SK-N-MC (cell line): ENCODE data around the gene CLDND1.

Source experiments
- DNase-seq: peaks from one replicate; pipeline ENCODE4 v3.0.0-alpha.2; 2011; ENCODE audit warnings: low read depth, low spot score
- H3K27ac ChIP-seq: fragments of 200-600 bp; sonication (generic); 2 replicates; pipeline ENCODE4 v1.5.1; 2016; ENCODE audit warnings: mixed run types
- H3K36me3 ChIP-seq: fragments of 200-600 bp; sonication (generic); 2 replicates; pipeline ENCODE4 v1.6.1; 2017; ENCODE audit warnings: antibody characterized with exemption, low read length, mixed read lengths; ENCODE audit not compliant: insufficient read depth
- H3K4me3 ChIP-seq: fragments of 200-600 bp; sonication (generic); 2 replicates; pipeline ENCODE4 v1.5.1; 2016
- H3K9ac ChIP-seq: fragments of 200-600 bp; sonication (generic); 2 replicates; pipeline ENCODE4 v1.8.0; 2017; ENCODE audit warnings: mixed run types, mixed read lengths; ENCODE audit not compliant: insufficient read length
- H3K9me3 ChIP-seq: fragments of 200-600 bp; sonication (generic); 2 replicates; pipeline ENCODE4 v1.6.1; 2017; ENCODE audit warnings: low read depth, mild to moderate bottlenecking, antibody characterized with exemption, low read length, moderate library complexity, mixed read lengths
- EZH2 ChIP-seq: fragments of 200-600 bp; sonication (generic); IDR thresholded peaks from one replicate; pipeline ENCODE4 v1.6.1; 2017; ENCODE audit warnings: antibody characterized with exemption
- FOXP2 ChIP-seq: optimal IDR thresholded peaks from 2 replicates; pipeline ENCODE3; 2011; ENCODE audit warnings: mild to moderate bottlenecking, moderate library complexity; ENCODE audit not compliant: insufficient read depth; ENCODE audit errors: extremely low read length, control extremely low read depth
- POLR2AphosphoS5 ChIP-seq: IDR thresholded peaks from 2 replicates; pipeline ENCODE4 v1.6.1; 2012; ENCODE audit warnings: mild to moderate bottlenecking, low read depth, low read length, borderline replicate concordance

The CLDND1 gene

GRCh38 chr3:98553021-98553563, 30.4 kb upstream of the CLDND1 start:
- Histone ChIP-seq H3K4me3 (no peak overlapping the region), H3K36me3 (no peaks in the 10 kb centered on the region), H3K9ac (no peak overlapping the region), H3K27ac (no peak overlapping the region), H3K9me3 (no peaks in the 10 kb centered on the region)
- no peak for DNase-seq
- no peak for TF ChIP-seq POLR2AphosphoS5
- no peak for TF ChIP-seq EZH2
- TF ChIP-seq FOXP2 = no peak

- TF ChIP-seq FOXP2 = no peak
- TF ChIP-seq POLR2AphosphoS5 = no peak
- no peak for TF ChIP-seq EZH2
- Histone ChIP-seq H3K36me3 (no peaks in the 10 kb centered on the region), H3K4me3 (no peak overlapping the region), H3K27ac (no peak overlapping the region), H3K9ac (no peak overlapping the region), H3K9me3 (no peaks in the 10 kb centered on the region)
- no peak for DNase-seq
These were observed 29.7 kb upstream of the CLDND1 start for GRCh38 chr3:98552232-98553020.

- DNase-seq = no peak
- H3K27ac ChIP-seq = no peak overlapping the region
These were observed 29.1 kb upstream of the CLDND1 start for GRCh38 chr3:98551754-98552153.

GRCh38 chr3:98551236-98551635, 28.5 kb upstream of the CLDND1 start:
- no peak overlapping the region for H3K27ac ChIP-seq
- no peak for DNase-seq
- H3K9ac ChIP-seq = no peak overlapping the region
- H3K36me3 ChIP-seq = no peaks in the 10 kb centered on the region
- TF ChIP-seq EZH2 (no peak), FOXP2 (no peak), POLR2AphosphoS5 (no peak)
- H3K9me3 ChIP-seq = no peaks in the 10 kb centered on the region
- no peak overlapping the region for H3K4me3 ChIP-seq

More at GRCh38 chr3:98551754-98552153, 29.1 kb upstream of the CLDND1 start:
- no peak for TF ChIP-seq EZH2
- no peak for TF ChIP-seq FOXP2
- no peak for TF ChIP-seq POLR2AphosphoS5
- H3K9me3 ChIP-seq = no peaks in the 10 kb centered on the region
- H3K4me3 ChIP-seq = no peak overlapping the region
- H3K9ac ChIP-seq = no peak overlapping the region
- no peaks in the 10 kb centered on the region for H3K36me3 ChIP-seq

GRCh38 chr3:98550833-98551232, 28.1 kb upstream of the CLDND1 start:
- H3K9me3 ChIP-seq = no peaks in the 10 kb centered on the region
- H3K9ac ChIP-seq = no peak overlapping the region
- H3K27ac ChIP-seq = no peak overlapping the region
- no peaks in the 10 kb centered on the region for H3K36me3 ChIP-seq
- no peak overlapping the region for H3K4me3 ChIP-seq
- no peak for TF ChIP-seq EZH2
- no peak for TF ChIP-seq POLR2AphosphoS5
- no peak for TF ChIP-seq FOXP2
- no peak for DNase-seq

GRCh38 chr3:98548544-98548943, 25.8 kb upstream of the CLDND1 start:
- Histone ChIP-seq H3K36me3 (no peaks in the 10 kb centered on the region), H3K9ac (no peak overlapping the region), H3K4me3 (no peak overlapping the region)

GRCh38 chr3:98545940-98546339, 23.2 kb upstream of the CLDND1 start:
- DNase-seq = no peak
- Histone ChIP-seq H3K27ac (no peak overlapping the region), H3K36me3 (no peaks in the 10 kb centered on the region), H3K9ac (no peak overlapping the region), H3K4me3 (no peak overlapping the region), H3K9me3 (no peaks in the 10 kb centered on the region)
- TF ChIP-seq FOXP2 = no peak
- no peak for TF ChIP-seq POLR2AphosphoS5
- no peak for TF ChIP-seq EZH2

More at GRCh38 chr3:98548544-98548943, 25.8 kb upstream of the CLDND1 start:
- TF ChIP-seq FOXP2 = no peak
- TF ChIP-seq EZH2 = no peak
- TF ChIP-seq POLR2AphosphoS5 = no peak
- DNase-seq = no peak
- Histone ChIP-seq H3K27ac (no peak overlapping the region), H3K9me3 (no peaks in the 10 kb centered on the region)

GRCh38 chr3:98542623-98543022, 19.9 kb upstream of the CLDND1 start:
- Histone ChIP-seq H3K9ac (no peak overlapping the region), H3K36me3 (no peaks in the 10 kb centered on the region), H3K4me3 (no peak overlapping the region), H3K27ac (no peak overlapping the region), H3K9me3 (no peaks in the 10 kb centered on the region)
- no peak for DNase-seq
- TF ChIP-seq EZH2 (no peak), FOXP2 (no peak), POLR2AphosphoS5 (no peak)

GRCh38 chr3:98541695-98542094, 19.0 kb upstream of the CLDND1 start:
- TF ChIP-seq POLR2AphosphoS5 (no peak), EZH2 (no peak), FOXP2 (no peak)
- H3K9me3 ChIP-seq = no peaks in the 10 kb centered on the region
- no peak overlapping the region for H3K9ac ChIP-seq
- no peaks in the 10 kb centered on the region for H3K36me3 ChIP-seq
- H3K27ac ChIP-seq = no peak overlapping the region
- no peak for DNase-seq
- H3K4me3 ChIP-seq = no peak overlapping the region

- Histone ChIP-seq H3K36me3 (no peaks in the 10 kb centered on the region), H3K9me3 (no peaks in the 10 kb centered on the region), H3K4me3 (no peak overlapping the region), H3K27ac (no peak overlapping the region), H3K9ac (no peak overlapping the region)
- no peak for TF ChIP-seq POLR2AphosphoS5
- no peak for TF ChIP-seq FOXP2
- TF ChIP-seq EZH2 = no peak
- no peak for DNase-seq
These were observed 17.6 kb upstream of the CLDND1 start for GRCh38 chr3:98540346-98540745.
